GM04503 (cell line): ENCODE results near the gene DCXR.
"Not testable (repeated sequence)": the region's sequence is repeated elsewhere in the genome, so short reads cannot be mapped to it uniquely, and the experiment has no call there.

Experiments used
- DNase-seq: peaks from one replicate; pipeline ENCODE4 v3.0.0-alpha.2; 2012; ENCODE audit warnings: low read depth

DCXR gene

GRCh38 chr17:82039695-82040299 is 2.3 kb upstream of the DCXR start:
- DNase-seq: no peak

GRCh38 chr17:82038796-82039409 is 1.4 kb upstream of the DCXR start:
- DNase-seq: not testable (repeated sequence)

- DNase-seq: no peak
Measured at GRCh38 chr17:82037889-82038195, 345 bp upstream of the DCXR start.

GRCh38 chr17:82036634-82037091 is 834 bp downstream of the DCXR start:
- DNase-seq: no peak

GRCh38 chr17:82035956-82036633 is 1.4 kb downstream of the DCXR start:
- no peak for DNase-seq

- DNase-seq: no peak
Measured at GRCh38 chr17:82035488-82035887, 2.0 kb downstream of the DCXR start.

- no peak for DNase-seq
Measured at GRCh38 chr17:82034371-82035011, 3.0 kb downstream of the DCXR start.

- DNase-seq: no peak
Measured at GRCh38 chr17:82033359-82034085, 4.0 kb downstream of the DCXR start.

- no peak for DNase-seq
Measured at GRCh38 chr17:82031885-82032627, 5.4 kb downstream of the DCXR start.

- DNase-seq: no peak
Measured at GRCh38 chr17:82031303-82031884, 6.1 kb downstream of the DCXR start, which contains the start of gene RAC3. Gene RAC3 (plus strand): TSS chr17:82031678. CDS start chr17:82031762, 84 bp downstream.

- DNase-seq: no peak
Measured at GRCh38 chr17:82030470-82031302, 6.8 kb downstream of the DCXR start.

GRCh38 chr17:82029990-82030469 is 7.5 kb downstream of the DCXR start:
- no peak for DNase-seq

- no peak for DNase-seq
Measured at GRCh38 chr17:82029391-82029790, 8.1 kb downstream of the DCXR start.

GRCh38 chr17:82028966-82029365 is 8.5 kb downstream of the DCXR start:
- DNase-seq: no peak

- no peak for DNase-seq
Measured at GRCh38 chr17:82028246-82028645, 9.3 kb downstream of the DCXR start.

GRCh38 chr17:82025401-82026107 is 11.9 kb downstream of the DCXR start:
- no peak for DNase-seq

- no peak for DNase-seq
Measured at GRCh38 chr17:82024859-82025258, 12.6 kb downstream of the DCXR start.

GRCh38 chr17:82023447-82024241 is 13.9 kb downstream of the DCXR start:
- DNase-seq: no peak
